GM12892 (cell line): ENCODE measurements around the gene SLC47A2.

Source experiments
- DNase-seq: peaks from one replicate; pipeline ENCODE4 v3.0.0; 2011; ENCODE audit not compliant: insufficient read length
- FAIRE-seq: peaks from 2 replicates; lab custom pipeline; 2011; peaks lifted over from hg19 to GRCh38; lab: Jason Lieb, UNC
- POLR2A ChIP-seq: IDR thresholded peaks from 2 replicates; pipeline ENCODE4 v1.6.1; 2011; ENCODE audit warnings: low read depth, low read length, control low read depth
- POLR2AphosphoS5 ChIP-seq: IDR thresholded peaks from 2 replicates; pipeline ENCODE4 v1.6.1; 2011; ENCODE audit warnings: low read depth, low read length, control low read depth
- TAF1 ChIP-seq: IDR thresholded peaks from 2 replicates; pipeline ENCODE4 v1.6.1; 2011; ENCODE audit warnings: low read depth, mild to moderate bottlenecking, control low read depth, low read length, borderline replicate concordance

Gene SLC47A2

GRCh38 chr17:19651451-19652238, 64.7 kb downstream of the SLC47A2 start:
- DNase-seq (no peak), FAIRE-seq (no peak)
- TF ChIP-seq POLR2AphosphoS5, result no peak
- no peak for TF ChIP-seq TAF1
- no peak for TF ChIP-seq POLR2A

GRCh38 chr17:19650826-19651225, 65.6 kb downstream of the SLC47A2 start:
- DNase-seq, result no peak
- FAIRE-seq, result no peak
- TF ChIP-seq POLR2A (no peak), TAF1 (no peak), POLR2AphosphoS5 (no peak)

DNA sequence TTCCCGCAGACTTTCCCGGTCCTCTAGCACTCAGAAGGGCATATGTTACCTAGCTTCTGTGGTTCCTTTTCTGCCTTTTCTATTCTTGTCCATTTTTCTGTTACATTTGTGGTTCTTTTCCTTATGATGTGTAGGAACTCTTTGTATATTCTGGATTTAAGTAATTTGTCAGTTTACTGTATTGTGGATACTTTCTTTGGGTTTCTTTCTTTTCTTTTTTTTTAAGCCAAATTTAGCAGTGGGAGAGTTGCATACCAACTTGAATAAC, 67.2 kb downstream of the SLC47A2 start:
- no peak for FAIRE-seq
- no peak for DNase-seq
- TF ChIP-seq POLR2A, result no peak
- no peak for TF ChIP-seq TAF1
- no peak for TF ChIP-seq POLR2AphosphoS5

DNA sequence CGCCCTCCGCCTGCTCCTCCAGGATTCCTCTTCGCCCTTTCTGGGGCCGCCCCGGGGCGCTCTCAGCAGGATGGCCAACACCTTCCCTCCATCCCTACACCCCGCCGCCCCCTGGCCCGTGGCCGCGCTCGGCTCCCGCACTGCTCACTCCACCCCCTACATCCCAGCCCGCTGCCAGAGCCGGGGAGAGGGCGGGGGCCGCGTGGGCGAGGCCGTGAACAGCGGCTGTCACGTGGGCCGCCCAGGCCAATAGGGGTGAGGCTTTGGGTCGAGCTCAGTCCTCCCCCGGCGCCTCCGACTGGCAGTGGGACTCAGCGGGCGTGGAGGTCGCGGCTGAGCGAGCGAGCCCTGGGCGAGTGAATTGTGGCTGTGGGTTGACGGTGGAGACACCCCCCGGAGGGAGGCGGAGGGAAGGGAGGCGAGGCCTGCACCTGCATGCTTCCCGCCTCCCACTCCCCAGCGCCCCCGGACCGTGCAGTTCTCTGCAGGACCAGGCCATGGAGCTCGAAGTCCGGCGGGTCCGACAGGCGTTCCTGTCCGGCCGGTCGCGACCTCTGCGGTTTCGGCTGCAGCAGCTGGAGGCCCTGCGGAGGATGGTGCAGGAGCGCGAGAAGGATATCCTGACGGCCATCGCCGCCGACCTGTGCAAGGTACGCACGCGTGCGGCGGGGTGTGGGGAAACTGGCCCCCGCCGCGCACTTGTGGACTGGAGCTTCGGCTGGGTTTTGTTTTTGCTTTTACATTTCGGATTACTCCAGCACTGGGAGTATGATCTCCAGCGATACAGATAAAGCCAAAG, 67.7 kb downstream of the SLC47A2 start, which contains the start of gene ALDH3A2:
Gene ALDH3A2 (plus strand): TSS at position 277 of the 799 bp plus-strand sequence. CDS start 221 bp downstream, at position 498.
- FAIRE-seq (peak; percentile 97), DNase-seq (peak; percentile 96)
- TF ChIP-seq POLR2A (peak; percentile 87; the same call in 1 of the 2 replicates), POLR2AphosphoS5 (peak; percentile 32; the same call in 1 of the 2 replicates), TAF1 (no peak; the same call in 1 of the 2 replicates)

- DNase-seq, result peak; percentile 26
- peak; percentile 46 for FAIRE-seq
- TF ChIP-seq TAF1, result 0 out of 2 replicates have a peak, but pooled peaks have one; percentile 9
- no peak for TF ChIP-seq POLR2A
- TF ChIP-seq POLR2AphosphoS5, result no peak
These were observed 68.5 kb downstream of the SLC47A2 start for GRCh38 chr17:19647697-19648474.

DNA sequence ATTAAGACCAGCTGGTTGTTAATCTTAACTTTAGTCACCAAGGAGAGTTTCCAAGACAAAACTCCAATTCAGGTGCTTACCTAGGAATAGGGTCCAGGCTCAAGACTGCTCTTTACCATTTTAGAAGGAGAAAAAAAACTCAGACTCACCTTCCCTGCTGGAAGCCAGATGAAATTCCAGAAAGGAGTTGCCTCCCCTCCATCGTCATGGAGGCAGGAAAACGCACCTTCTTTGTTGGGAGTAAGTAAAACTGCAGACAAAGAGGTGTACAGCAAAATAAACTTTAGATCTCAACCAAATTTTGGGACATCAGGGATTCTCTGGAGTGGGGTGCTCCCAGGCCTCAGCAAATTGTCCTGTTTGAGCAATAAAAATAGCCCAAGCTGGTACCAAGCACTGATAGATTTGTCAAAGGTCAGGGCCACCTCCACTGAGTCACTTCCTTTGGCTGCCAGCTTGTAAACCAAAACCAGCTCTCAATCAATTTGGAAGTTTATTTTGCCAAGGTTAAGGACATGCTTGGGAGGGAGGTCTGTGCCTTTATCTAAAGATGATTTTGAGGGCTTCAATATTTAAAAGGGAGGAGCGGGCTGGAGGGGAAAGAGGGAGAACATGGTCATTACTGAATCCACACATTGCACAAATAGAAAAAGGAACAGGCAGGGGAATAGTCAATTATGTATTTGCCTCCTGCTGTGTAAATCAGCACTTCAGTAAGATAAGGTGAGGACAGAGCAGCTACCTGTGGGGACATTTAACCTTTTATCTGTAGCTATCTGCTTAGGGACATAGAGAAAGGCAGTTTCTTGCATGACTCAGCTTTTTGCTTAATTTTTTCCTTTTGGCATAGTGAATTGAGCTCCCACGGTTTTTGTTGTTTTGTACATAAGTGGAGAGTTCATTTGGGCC, 69.3 kb downstream of the SLC47A2 start:
- DNase-seq (no peak), FAIRE-seq (no peak)
- TF ChIP-seq TAF1 (no peak), POLR2A (no peak), POLR2AphosphoS5 (no peak)

DNA sequence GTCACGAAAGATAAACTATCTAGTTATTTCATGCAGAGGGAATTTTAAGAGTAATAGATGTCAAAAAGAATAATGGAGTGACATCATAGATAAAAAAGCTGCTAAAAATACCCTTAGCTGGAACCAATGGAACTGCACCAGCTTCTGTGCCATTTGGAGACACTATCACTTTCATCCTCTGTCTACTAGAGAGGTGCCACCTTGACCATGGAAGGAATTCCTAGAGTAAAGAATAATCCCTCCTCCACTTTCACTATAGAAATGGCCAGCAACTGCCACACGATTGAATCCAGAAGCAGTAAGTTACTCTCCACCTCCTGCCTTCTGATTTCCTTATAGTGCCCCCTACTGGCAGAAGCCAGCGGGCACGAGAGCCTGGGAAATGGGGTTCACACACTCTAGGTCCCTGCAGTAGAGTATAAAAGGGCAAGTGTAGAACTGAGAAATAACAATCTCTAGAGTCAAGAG, 70.6 kb downstream of the SLC47A2 start:
- FAIRE-seq (peak; percentile 71), DNase-seq (peak; percentile 27)
- TF ChIP-seq POLR2A (no peak), TAF1 (no peak), POLR2AphosphoS5 (no peak)

- FAIRE-seq, result no peak
- no peak for DNase-seq
- TF ChIP-seq POLR2A, result no peak
- no peak for TF ChIP-seq TAF1
- no peak for TF ChIP-seq POLR2AphosphoS5
These were observed 71.7 kb downstream of the SLC47A2 start for GRCh38 chr17:19644493-19645210.

GRCh38 chr17:19642373-19642893, 74.0 kb downstream of the SLC47A2 start:
- DNase-seq (no peak), FAIRE-seq (no peak)
- no peak for TF ChIP-seq TAF1
- no peak for TF ChIP-seq POLR2AphosphoS5
- TF ChIP-seq POLR2A, result no peak
